Prostate gland (tissue), 2 donors: ENCODE measurements around the gene SMOC1.

ENCODE experiments used
- POLR2A ChIP-seq: fragments of 450-650 bp; IDR thresholded peaks from one replicate; pipeline ENCODE4 v1.6.1; 2016; ENCODE audit warnings: antibody characterized with exemption, mild to moderate bottlenecking
- POLR2AphosphoS5 ChIP-seq: sonication (generic); formaldehyde crosslinking; IDR thresholded peaks from one replicate; pipeline ENCODE4 v1.6.1; 2017; ENCODE audit warnings: antibody characterized with exemption
- TF ChIP-seq, protein P1 (sequence below), 4 experiments: fragments of 200-600 bp in 2 of 4; fragments of 450-650 bp in 2 of 4; sonication (generic) in 2 of 4; IDR thresholded peaks; 1 replicate in 3 of 4; 2 replicates in 1 of 4; pipeline ENCODE4 v1.5.1; 2016 to 2019; ENCODE audit warnings: antibody characterized with exemption in 4 of 4, mild to moderate bottlenecking in 2 of 4, moderate library complexity in 2 of 4

DNA sequence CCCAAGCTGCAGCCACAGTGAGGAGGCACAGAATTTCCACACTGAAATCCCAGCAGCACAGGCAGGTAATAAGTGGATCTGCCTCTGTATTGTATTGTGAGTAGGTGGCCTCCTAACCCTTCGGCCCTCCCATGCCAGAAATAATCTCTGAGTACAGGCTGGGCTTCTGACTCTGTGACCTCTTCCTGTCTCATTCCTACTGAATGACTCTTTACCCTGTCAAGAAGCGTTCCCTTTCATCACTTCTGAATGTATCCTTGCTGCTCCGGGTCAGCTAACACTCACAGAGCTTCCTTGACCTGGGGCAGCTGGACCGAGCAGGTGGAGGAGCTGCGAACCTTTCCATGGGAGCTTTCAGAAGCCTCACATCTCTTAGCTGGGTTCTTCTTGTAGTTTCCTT lies 190.0 kb downstream of the SMOC1 start:
- no peak for TF ChIP-seq POLR2AphosphoS5
- TF ChIP-seq, protein P1, sequence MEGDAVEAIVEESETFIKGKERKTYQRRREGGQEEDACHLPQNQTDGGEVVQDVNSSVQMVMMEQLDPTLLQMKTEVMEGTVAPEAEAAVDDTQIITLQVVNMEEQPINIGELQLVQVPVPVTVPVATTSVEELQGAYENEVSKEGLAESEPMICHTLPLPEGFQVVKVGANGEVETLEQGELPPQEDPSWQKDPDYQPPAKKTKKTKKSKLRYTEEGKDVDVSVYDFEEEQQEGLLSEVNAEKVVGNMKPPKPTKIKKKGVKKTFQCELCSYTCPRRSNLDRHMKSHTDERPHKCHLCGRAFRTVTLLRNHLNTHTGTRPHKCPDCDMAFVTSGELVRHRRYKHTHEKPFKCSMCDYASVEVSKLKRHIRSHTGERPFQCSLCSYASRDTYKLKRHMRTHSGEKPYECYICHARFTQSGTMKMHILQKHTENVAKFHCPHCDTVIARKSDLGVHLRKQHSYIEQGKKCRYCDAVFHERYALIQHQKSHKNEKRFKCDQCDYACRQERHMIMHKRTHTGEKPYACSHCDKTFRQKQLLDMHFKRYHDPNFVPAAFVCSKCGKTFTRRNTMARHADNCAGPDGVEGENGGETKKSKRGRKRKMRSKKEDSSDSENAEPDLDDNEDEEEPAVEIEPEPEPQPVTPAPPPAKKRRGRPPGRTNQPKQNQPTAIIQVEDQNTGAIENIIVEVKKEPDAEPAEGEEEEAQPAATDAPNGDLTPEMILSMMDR (IDR thresholded peaks at IDR 0.05) = no peak
- no peak for TF ChIP-seq POLR2A
